Colonic mucosa (tissue), 4 donors: ENCODE data around the gene FRS2. TPM values are rescaled to one million over a fixed set of nuclear protein-coding genes. Genes with fewer than 3 reads are reported as not detected.

ENCODE experiments used
- DNase-seq: peaks from one replicate; pipeline ENCODE4 v3.0.0-alpha.2; 2020
- H3K27ac ChIP-seq: fragments of 200-600 bp; one replicate; pipeline ENCODE4 v1.8.0; 2021
- H3K27me3 ChIP-seq: fragments of 200-600 bp; one replicate; pipeline ENCODE4 v1.8.0; 2021
- H3K36me3 ChIP-seq: fragments of 200-600 bp; one replicate; pipeline ENCODE4 v1.8.0; 2021
- H3K4me1 ChIP-seq: fragments of 200-600 bp; one replicate; pipeline ENCODE4 v1.8.0; 2021; ENCODE audit warnings: mild to moderate bottlenecking
- H3K4me3 ChIP-seq: fragments of 200-600 bp; one replicate; pipeline ENCODE4 v1.8.0; 2021
- H3K9ac ChIP-seq, 2 donors: one replicate each; pipeline ENCODE4 v1.7.0; 2013; ENCODE audit warnings: control low read depth in 2 of 2, low read depth in 2 of 2, low read length in 2 of 2
- H3K9me3 ChIP-seq: fragments of 200-600 bp; one replicate; pipeline ENCODE4 v1.8.0; 2021
- intact Hi-C: fragments of 100-400 bp; cut with DNase I; formaldehyde crosslinking; loops from one replicate; pipeline ENCODE4 v1.14.1; 2022
- total RNA-seq, 2 donors: library from RNA; stranded (reverse); fragmentation: NEBNext Ultra II Directional in 1 of 2; extraction: Animal tissue kit (Norgen Biotek cat#: 25700) in 1 of 2; gene quantifications; one replicate each; pipeline ENCODE4 v1.2.1, GENCODE V29; 2021
- TF ChIP-seq, protein P1 (sequence below): fragments of 200-600 bp; IDR thresholded peaks from one replicate; pipeline ENCODE4 v1.8.0; 2022; ENCODE audit warnings: antibody characterized with exemption, mild to moderate bottlenecking
- donor health status: healthy.
- donor health status: DM: no; HTN: no; CAD: no.
- donor health status: DM: no; HTN: no; CAD: no.

The FRS2 gene
- total RNA-seq, 2 donors from 2014 or later = 22.4 to 28.4 TPM

DNA sequence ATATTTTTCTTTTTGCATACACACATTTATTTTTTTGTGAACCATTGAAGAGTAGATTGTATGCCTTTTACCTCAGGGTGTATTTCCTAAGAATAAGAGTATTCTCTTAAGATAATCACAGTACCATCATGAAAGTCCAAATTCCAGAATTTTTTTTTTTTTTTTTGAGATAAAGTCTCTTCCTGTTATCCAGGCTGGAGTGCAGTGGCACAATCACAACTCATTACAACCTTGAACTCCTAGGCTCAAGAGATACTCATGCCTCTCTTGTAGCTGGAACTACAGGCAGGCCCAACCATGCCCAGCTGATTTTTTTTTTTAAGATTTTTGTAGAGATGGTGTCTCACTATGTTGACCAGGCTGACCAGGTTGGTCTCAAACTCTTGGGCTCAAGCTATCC is 10.9 kb downstream of the FRS2 start:
- Histone ChIP-seq H3K4me1 (peaks cover 6% of the 10 kb centered on the region), H3K27ac (no peak overlapping the region), H3K9me3 (no peaks in the 10 kb centered on the region), H3K36me3 (no peaks in the 10 kb centered on the region), H3K27me3 (no peaks in the 10 kb centered on the region), H3K4me3 (no peak overlapping the region), H3K9ac (no peak overlapping the region)
- no peak for DNase-seq
- TF ChIP-seq, protein P1, sequence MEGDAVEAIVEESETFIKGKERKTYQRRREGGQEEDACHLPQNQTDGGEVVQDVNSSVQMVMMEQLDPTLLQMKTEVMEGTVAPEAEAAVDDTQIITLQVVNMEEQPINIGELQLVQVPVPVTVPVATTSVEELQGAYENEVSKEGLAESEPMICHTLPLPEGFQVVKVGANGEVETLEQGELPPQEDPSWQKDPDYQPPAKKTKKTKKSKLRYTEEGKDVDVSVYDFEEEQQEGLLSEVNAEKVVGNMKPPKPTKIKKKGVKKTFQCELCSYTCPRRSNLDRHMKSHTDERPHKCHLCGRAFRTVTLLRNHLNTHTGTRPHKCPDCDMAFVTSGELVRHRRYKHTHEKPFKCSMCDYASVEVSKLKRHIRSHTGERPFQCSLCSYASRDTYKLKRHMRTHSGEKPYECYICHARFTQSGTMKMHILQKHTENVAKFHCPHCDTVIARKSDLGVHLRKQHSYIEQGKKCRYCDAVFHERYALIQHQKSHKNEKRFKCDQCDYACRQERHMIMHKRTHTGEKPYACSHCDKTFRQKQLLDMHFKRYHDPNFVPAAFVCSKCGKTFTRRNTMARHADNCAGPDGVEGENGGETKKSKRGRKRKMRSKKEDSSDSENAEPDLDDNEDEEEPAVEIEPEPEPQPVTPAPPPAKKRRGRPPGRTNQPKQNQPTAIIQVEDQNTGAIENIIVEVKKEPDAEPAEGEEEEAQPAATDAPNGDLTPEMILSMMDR = no peak
- intact Hi-C loops = no loop called here

GRCh38 chr12:69483700-69484099 is 13.5 kb downstream of the FRS2 start:
- Histone ChIP-seq H3K9ac (no peak overlapping the region), H3K27ac (no peak overlapping the region), H3K36me3 (no peaks in the 10 kb centered on the region), H3K9me3 (no peaks in the 10 kb centered on the region), H3K4me3 (no peak overlapping the region), H3K4me1 (peaks cover 6% of the 10 kb centered on the region), H3K27me3 (no peaks in the 10 kb centered on the region)
- DNase-seq = no peak
- TF ChIP-seq, protein P1 = no peak
- intact Hi-C loops = no loop called here

- TF ChIP-seq, protein P1 = no peak
- H3K4me1 ChIP-seq = peaks cover 6% of the 10 kb centered on the region
- DNase-seq = no peak
- H3K4me3 ChIP-seq = no peak overlapping the region
- H3K9me3 ChIP-seq = no peaks in the 10 kb centered on the region
- no peak overlapping the region for H3K9ac ChIP-seq
- no peaks in the 10 kb centered on the region for H3K27me3 ChIP-seq
- H3K27ac ChIP-seq = no peak overlapping the region
- intact Hi-C loops = no loop called here
- H3K36me3 ChIP-seq = no peaks in the 10 kb centered on the region
Observed at GRCh38 chr12:69484428-69484827, 14.2 kb downstream of the FRS2 start.

- no peak for DNase-seq
- Histone ChIP-seq H3K36me3 (no peaks in the 10 kb centered on the region), H3K9me3 (no peaks in the 10 kb centered on the region), H3K9ac (no peak overlapping the region), H3K4me1 (no peaks in the 10 kb centered on the region), H3K4me3 (no peak overlapping the region), H3K27ac (no peak overlapping the region), H3K27me3 (no peaks in the 10 kb centered on the region)
- intact Hi-C loops = no loop called here
- TF ChIP-seq, protein P1 = no peak
Observed at GRCh38 chr12:69490920-69491643, 20.9 kb downstream of the FRS2 start.

DNA sequence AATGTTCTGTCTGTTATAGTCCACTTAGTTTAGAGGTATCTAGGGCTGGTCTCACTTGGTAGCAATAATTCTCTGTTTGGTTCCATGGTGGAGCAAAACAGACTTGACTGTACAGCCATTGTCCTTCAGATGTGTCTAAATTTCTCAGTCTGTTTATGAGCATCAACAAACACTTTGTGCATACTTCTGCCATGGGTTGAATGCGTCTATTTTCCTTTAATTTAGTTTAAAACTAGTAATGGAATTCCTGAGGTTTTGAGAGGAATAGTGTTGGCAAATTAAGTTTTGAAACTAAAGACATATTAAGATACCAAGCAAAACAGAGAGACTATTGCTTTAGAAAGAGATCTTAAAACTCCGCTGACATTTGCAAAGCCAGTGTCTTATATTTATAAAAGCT is 22.6 kb downstream of the FRS2 start:
- no peak for DNase-seq
- Histone ChIP-seq H3K27me3 (no peaks in the 10 kb centered on the region), H3K36me3 (no peaks in the 10 kb centered on the region), H3K4me3 (no peak overlapping the region), H3K9ac (no peak overlapping the region), H3K9me3 (no peaks in the 10 kb centered on the region), H3K27ac (no peak overlapping the region), H3K4me1 (no peaks in the 10 kb centered on the region)
- intact Hi-C loops = no loop called here
- TF ChIP-seq, protein P1 = no peak
